ENCODE data around the gene HBQ1.
A peak's percentile ranks its signal among the peaks of the same experiment; 100 is the strongest.
"Not testable (repeated sequence)": the region's sequence is repeated elsewhere in the genome, so short reads cannot be mapped to it uniquely, and the experiment has no call there.

HBQ1 gene

DNA sequence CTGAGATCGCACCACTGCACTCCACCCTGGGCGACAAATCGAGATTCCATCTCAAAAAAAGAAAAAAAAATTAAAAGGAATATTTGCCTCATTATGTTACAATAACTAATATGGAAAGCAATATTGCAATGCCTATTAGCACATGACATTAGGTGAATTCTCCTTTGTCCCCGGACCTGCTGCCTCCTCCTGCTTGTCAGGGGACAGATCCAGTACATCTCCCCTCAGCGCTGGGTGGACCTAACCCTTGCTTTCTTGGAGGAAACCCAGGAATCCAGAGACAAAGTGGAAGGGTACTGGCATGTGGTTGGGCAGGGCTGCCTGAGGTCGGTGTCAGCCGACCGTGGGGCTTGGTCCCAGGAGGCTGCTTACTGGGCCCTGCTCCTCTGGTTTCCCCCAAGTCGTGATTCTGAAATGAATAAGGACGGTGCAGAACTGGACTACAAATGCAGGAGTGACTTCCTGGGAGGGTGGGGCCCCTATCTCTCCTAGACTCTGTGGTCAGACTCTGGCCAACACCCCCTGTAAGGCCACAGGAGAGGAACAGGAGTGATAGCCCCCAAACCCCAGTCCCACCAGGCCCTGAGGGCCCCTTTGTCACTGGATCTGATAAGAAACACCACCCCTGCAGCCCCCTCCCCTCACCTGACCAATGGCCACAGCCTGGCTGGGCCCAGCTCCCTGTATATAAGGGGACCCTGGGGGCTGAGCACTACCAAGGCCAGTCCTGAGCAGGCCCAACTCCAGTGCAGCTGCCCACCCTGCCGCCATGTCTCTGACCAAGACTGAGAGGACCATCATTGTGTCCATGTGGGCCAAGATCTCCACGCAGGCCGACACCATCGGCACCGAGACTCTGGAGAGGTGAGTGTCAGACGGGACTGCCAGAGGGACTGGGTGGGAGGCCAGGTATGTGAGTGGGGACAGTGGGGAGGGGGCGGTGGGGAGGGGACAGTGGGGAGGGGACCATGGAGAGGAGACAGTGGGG lies 27.8 kb upstream of the HBQ1 start, which contains the start of gene HBZ:
Gene HBZ, plus strand, starts transcription at position 504 of the 988 bp plus-strand sequence. Its CDS starts 266 bp downstream, at position 770.
- Histone ChIP-seq H4K12ac (ENCODE audit: low read depth, low read length) (no peak within 1 kb of the TSS), H3K14ac (ENCODE audit: low read length) (no peak within 1 kb of the TSS), H3K27me3 (ENCODE audit: insufficient read depth, low read length) (peaks cover 25% of the 10 kb centered on the region), H2AK5ac (ENCODE audit: low read length) (no peak within 1 kb of the TSS), H3K9me3 (ENCODE audit: insufficient read depth, low read depth, low read length) (peaks cover 4% of the 10 kb centered on the region), H2AFZ (ENCODE audit: insufficient read depth, low read length, poor library complexity) (no peak within 1 kb of the TSS), H4K8ac (ENCODE audit: low read depth, low read length) (no peak within 1 kb of the TSS), H2BK5ac (ENCODE audit: low read depth, low read length, poor library complexity) (no peak within 1 kb of the TSS), H3K79me2 (ENCODE audit: control insufficient read depth, insufficient read depth, low read length, poor library complexity) (no peaks in the 10 kb centered on the region), H3K79me1 (ENCODE audit: low read length) (no peaks in the 10 kb centered on the region), H3K23ac (ENCODE audit: low read length) (no peak within 1 kb of the TSS), H3K18ac (ENCODE audit: low read length) (no peak within 1 kb of the TSS), H3K4me3 (ENCODE audit: low read depth, low read length) (no peak within 1 kb of the TSS), H3K4me2 (ENCODE audit: low read length) (no peak within 1 kb of the TSS), H3K4me1 (ENCODE audit: control insufficient read depth in 1 of 2, insufficient read depth in 2 of 2, low read length in 2 of 2) (peaks cover 5 to 6% of the 10 kb centered on the region in 2 experiments), H3K4ac (ENCODE audit: low read depth, low read length) (no peak within 1 kb of the TSS), H2BK12ac (ENCODE audit: low read length) (no peak within 1 kb of the TSS), H3K27ac (ENCODE audit: low read depth, low read length) (no peak within 1 kb of the TSS), H3K9ac (ENCODE audit: low read length) (no peak within 1 kb of the TSS), H4K91ac (ENCODE audit: low read depth, low read length) (no peak within 1 kb of the TSS), H3K36me3 (ENCODE audit: control insufficient read depth in 1 of 2, insufficient read depth in 2 of 2, low read length in 2 of 2) (no peaks in the 10 kb centered on the region), H2BK120ac (ENCODE audit: insufficient read depth, low read length, poor library complexity) (no peak within 1 kb of the TSS)
- DNase-seq: no peak
- no CpG with 5 or more reads among the region's 17 CpGs for WGBS (ENCODE audit: extremely low coverage, insufficient coverage, insufficient read length)

DNA sequence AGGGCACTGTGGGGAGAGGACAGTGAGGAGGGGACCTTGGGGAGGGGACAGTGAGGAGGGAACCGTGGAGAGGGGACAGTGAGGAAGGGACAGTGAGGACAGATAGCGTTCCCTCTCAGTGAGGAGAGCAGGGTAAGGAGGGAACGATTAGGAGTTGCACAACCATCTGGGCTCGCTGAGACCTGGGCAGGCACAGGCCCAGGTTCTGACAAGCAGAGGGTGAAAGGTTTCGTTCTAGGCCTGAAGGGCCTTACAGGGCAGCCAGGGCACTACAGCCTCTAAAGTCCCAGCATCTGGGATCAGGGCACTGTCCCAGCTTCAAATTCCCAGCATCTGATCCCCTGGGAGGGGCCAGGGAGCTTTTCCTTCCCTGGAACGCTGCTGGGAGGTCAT lies 27.1 kb upstream of the HBQ1 start:
- not testable (repeated sequence) for H3K23ac ChIP-seq (ENCODE audit: low read length); H4K8ac ChIP-seq (ENCODE audit: low read depth, low read length); H3K36me3 ChIP-seq (ENCODE audit: control insufficient read depth in 1 of 2, insufficient read depth in 2 of 2, low read length in 2 of 2); H2AFZ ChIP-seq (ENCODE audit: insufficient read depth, low read length, poor library complexity); H3K14ac ChIP-seq (ENCODE audit: low read length); H2AK5ac ChIP-seq (ENCODE audit: low read length); H3K9me3 ChIP-seq (ENCODE audit: insufficient read depth, low read depth, low read length); H2BK5ac ChIP-seq (ENCODE audit: low read depth, low read length, poor library complexity); H4K91ac ChIP-seq (ENCODE audit: low read depth, low read length); H3K79me2 ChIP-seq (ENCODE audit: control insufficient read depth, insufficient read depth, low read length, poor library complexity); H3K9ac ChIP-seq (ENCODE audit: low read length); H3K4me2 ChIP-seq (ENCODE audit: low read length); H2BK12ac ChIP-seq (ENCODE audit: low read length); H3K4ac ChIP-seq (ENCODE audit: low read depth, low read length); H4K12ac ChIP-seq (ENCODE audit: low read depth, low read length); H3K4me3 ChIP-seq (ENCODE audit: low read depth, low read length); DNase-seq; H2BK120ac ChIP-seq (ENCODE audit: insufficient read depth, low read length, poor library complexity); H3K18ac ChIP-seq (ENCODE audit: low read length); H3K79me1 ChIP-seq (ENCODE audit: low read length); H3K27ac ChIP-seq (ENCODE audit: low read depth, low read length); H3K4me1 ChIP-seq (ENCODE audit: control insufficient read depth in 1 of 2, insufficient read depth in 2 of 2, low read length in 2 of 2)
- peaks cover 25% of the 10 kb centered on the region for H3K27me3 ChIP-seq (ENCODE audit: insufficient read depth, low read length)
- no CpG with 5 or more reads among the region's 6 CpGs for WGBS (ENCODE audit: extremely low coverage, insufficient coverage, insufficient read length)

DNA sequence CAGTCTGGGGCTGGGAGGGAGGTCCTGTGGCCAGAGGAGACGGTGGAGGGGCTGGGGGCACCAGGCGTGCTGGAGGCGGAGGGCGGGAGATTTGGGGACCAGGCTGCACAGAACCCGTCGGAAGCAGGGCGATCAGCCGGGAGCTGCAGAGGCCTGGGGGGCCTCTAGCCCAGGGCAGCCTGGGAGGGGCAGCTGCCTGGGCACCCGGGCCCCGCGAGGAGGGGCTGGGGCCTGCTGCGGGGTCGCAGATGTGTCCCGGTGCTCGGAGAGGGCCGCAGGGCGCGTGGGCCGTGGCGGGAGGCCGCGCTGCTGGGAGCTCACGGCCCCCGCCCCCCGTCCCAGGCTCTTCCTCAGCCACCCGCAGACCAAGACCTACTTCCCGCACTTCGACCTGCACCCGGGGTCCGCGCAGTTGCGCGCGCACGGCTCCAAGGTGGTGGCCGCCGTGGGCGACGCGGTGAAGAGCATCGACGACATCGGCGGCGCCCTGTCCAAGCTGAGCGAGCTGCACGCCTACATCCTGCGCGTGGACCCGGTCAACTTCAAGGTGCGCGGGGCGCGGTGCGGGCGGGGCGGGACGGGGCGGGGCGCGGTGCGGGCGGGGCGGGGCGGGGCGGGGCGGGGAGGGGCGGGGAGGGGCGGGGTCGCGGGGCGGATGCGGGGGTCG lies 26.6 kb upstream of the HBQ1 start:
- WGBS (ENCODE audit: extremely low coverage, insufficient coverage, insufficient read length): no CpG with 5 or more reads among the region's 74 CpGs
- not testable (repeated sequence) for H3K4me2 ChIP-seq (ENCODE audit: low read length); H3K23ac ChIP-seq (ENCODE audit: low read length); H3K79me1 ChIP-seq (ENCODE audit: low read length); H3K79me2 ChIP-seq (ENCODE audit: control insufficient read depth, insufficient read depth, low read length, poor library complexity); H2AFZ ChIP-seq (ENCODE audit: insufficient read depth, low read length, poor library complexity); H3K27ac ChIP-seq (ENCODE audit: low read depth, low read length); H3K4me3 ChIP-seq (ENCODE audit: low read depth, low read length); H2BK120ac ChIP-seq (ENCODE audit: insufficient read depth, low read length, poor library complexity); H3K4ac ChIP-seq (ENCODE audit: low read depth, low read length); H3K9ac ChIP-seq (ENCODE audit: low read length); H4K12ac ChIP-seq (ENCODE audit: low read depth, low read length); H2BK5ac ChIP-seq (ENCODE audit: low read depth, low read length, poor library complexity); H4K91ac ChIP-seq (ENCODE audit: low read depth, low read length); H4K8ac ChIP-seq (ENCODE audit: low read depth, low read length); H2BK12ac ChIP-seq (ENCODE audit: low read length); H3K36me3 ChIP-seq (ENCODE audit: control insufficient read depth in 1 of 2, insufficient read depth in 2 of 2, low read length in 2 of 2); H3K14ac ChIP-seq (ENCODE audit: low read length); H2AK5ac ChIP-seq (ENCODE audit: low read length); H3K18ac ChIP-seq (ENCODE audit: low read length); H3K4me1 ChIP-seq (ENCODE audit: control insufficient read depth in 1 of 2, insufficient read depth in 2 of 2, low read length in 2 of 2); H3K9me3 ChIP-seq (ENCODE audit: insufficient read depth, low read depth, low read length); DNase-seq
- peaks cover 25% of the 10 kb centered on the region for H3K27me3 ChIP-seq (ENCODE audit: insufficient read depth, low read length)

DNA sequence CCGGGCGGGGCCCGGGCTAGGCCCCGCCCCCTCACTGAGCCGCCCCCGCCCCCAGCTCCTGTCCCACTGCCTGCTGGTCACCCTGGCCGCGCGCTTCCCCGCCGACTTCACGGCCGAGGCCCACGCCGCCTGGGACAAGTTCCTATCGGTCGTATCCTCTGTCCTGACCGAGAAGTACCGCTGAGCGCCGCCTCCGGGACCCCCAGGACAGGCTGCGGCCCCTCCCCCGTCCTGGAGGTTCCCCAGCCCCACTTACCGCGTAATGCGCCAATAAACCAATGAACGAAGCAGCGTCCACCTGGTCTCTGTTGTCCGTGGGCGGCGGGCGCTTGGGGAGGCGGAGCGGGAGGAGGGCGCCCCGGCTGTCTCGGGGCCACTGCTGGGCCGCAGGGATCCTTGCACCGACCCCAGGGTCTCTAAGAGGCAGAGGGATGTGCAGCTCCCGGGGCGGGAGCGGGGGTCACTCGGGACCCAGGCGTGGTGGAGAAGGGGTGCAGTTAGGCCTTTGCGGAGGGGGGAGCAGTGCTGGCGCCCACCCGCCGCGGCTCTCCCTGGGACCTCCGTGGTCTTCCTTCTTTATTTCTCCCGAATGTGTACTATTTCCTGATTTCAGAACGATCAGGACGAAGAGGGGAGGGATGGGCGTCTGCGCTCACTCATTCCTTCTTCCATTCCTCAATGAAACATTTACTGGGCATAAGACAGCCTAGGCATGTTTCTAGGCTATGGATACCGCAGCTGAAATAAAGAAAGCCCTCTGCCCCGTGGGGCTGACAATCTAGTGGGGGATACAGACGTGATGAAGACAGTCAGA lies 25.8 kb upstream of the HBQ1 start:
- no peak overlapping the region for H3K27ac ChIP-seq (ENCODE audit: low read depth, low read length)
- H3K79me2 ChIP-seq (ENCODE audit: control insufficient read depth, insufficient read depth, low read length, poor library complexity): no peaks in the 10 kb centered on the region
- no CpG with 5 or more reads among the region's 59 CpGs for WGBS (ENCODE audit: extremely low coverage, insufficient coverage, insufficient read length)
- peaks cover 25% of the 10 kb centered on the region for H3K27me3 ChIP-seq (ENCODE audit: insufficient read depth, low read length)
- no peak for DNase-seq
- H3K36me3 ChIP-seq (ENCODE audit: control insufficient read depth in 1 of 2, insufficient read depth in 2 of 2, low read length in 2 of 2): no peaks in the 10 kb centered on the region
- H3K23ac ChIP-seq (ENCODE audit: low read length): no peak overlapping the region
- no peaks in the 10 kb centered on the region for H3K79me1 ChIP-seq (ENCODE audit: low read length)
- no peak overlapping the region for H2AK5ac ChIP-seq (ENCODE audit: low read length)
- H3K9me3 ChIP-seq (ENCODE audit: insufficient read depth, low read depth, low read length): peaks cover 6% of the 10 kb centered on the region
- H4K8ac ChIP-seq (ENCODE audit: low read depth, low read length): no peak overlapping the region
- no peak overlapping the region for H3K4me3 ChIP-seq (ENCODE audit: low read depth, low read length)
- H3K4me2 ChIP-seq (ENCODE audit: low read length): peak overlapping the region; percentile 69
- no peak overlapping the region for H2BK5ac ChIP-seq (ENCODE audit: low read depth, low read length, poor library complexity)
- H2AFZ ChIP-seq (ENCODE audit: insufficient read depth, low read length, poor library complexity): peak overlapping the region; percentile 62
- H3K4me1 ChIP-seq (ENCODE audit: control insufficient read depth in 1 of 2, insufficient read depth in 2 of 2, low read length in 2 of 2): peaks cover 5 to 6% of the 10 kb centered on the region in 2 experiments
- no peak overlapping the region for H4K12ac ChIP-seq (ENCODE audit: low read depth, low read length)
- no peak overlapping the region for H3K14ac ChIP-seq (ENCODE audit: low read length)
- H3K9ac ChIP-seq (ENCODE audit: low read length): no peak overlapping the region
- no peak overlapping the region for H3K18ac ChIP-seq (ENCODE audit: low read length)
- no peak overlapping the region for H2BK12ac ChIP-seq (ENCODE audit: low read length)
- H3K4ac ChIP-seq (ENCODE audit: low read depth, low read length): no peak overlapping the region
- no peak overlapping the region for H2BK120ac ChIP-seq (ENCODE audit: insufficient read depth, low read length, poor library complexity)
- H4K91ac ChIP-seq (ENCODE audit: low read depth, low read length): no peak overlapping the region
